OCI-LY1 (cell line): ENCODE data around the gene EYA2.

Experiments used
- EZH2 ChIP-seq: fragments of 200-600 bp; sonication (generic), shearing (Covaris generic); IDR thresholded peaks from 2 replicates; pipeline ENCODE4 v1.8.0; 2017; ENCODE audit warnings: borderline replicate concordance, mixed run types, mild to moderate bottlenecking, antibody characterized with exemption, low read length, moderate library complexity, mixed read lengths
- TF ChIP-seq, protein P1 (sequence below): fragments of 200-600 bp; sonication (generic), shearing (Covaris generic); IDR thresholded peaks from 2 replicates; pipeline ENCODE4 v1.5.1; 2017; ENCODE audit warnings: mild to moderate bottlenecking, antibody characterized with exemption, low read length, moderate library complexity, mixed read lengths

DNA sequence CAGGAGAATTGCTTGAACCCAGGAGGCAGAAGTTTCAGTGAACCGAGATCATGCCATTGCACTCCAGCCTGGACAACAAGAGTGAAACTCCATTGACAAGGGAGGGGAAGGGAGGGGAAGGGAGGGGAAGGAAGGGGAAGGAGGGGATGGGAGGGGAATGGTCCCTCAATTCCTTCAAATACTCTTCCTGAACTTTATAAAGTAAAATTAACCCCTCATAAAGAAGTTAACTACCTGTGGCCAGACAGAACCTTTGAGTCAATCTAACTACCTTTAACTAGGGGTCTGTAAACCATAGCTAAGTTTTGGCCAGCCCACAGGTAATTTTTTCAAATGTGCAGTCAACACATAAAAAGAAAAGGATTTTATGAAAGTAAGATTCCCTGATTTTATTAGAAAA is 330.8 kb downstream of the EYA2 start:
- TF ChIP-seq, protein P1, sequence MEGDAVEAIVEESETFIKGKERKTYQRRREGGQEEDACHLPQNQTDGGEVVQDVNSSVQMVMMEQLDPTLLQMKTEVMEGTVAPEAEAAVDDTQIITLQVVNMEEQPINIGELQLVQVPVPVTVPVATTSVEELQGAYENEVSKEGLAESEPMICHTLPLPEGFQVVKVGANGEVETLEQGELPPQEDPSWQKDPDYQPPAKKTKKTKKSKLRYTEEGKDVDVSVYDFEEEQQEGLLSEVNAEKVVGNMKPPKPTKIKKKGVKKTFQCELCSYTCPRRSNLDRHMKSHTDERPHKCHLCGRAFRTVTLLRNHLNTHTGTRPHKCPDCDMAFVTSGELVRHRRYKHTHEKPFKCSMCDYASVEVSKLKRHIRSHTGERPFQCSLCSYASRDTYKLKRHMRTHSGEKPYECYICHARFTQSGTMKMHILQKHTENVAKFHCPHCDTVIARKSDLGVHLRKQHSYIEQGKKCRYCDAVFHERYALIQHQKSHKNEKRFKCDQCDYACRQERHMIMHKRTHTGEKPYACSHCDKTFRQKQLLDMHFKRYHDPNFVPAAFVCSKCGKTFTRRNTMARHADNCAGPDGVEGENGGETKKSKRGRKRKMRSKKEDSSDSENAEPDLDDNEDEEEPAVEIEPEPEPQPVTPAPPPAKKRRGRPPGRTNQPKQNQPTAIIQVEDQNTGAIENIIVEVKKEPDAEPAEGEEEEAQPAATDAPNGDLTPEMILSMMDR, result no peak
- no peak for TF ChIP-seq EZH2
